Measurements from ENCODE around the gene ZNF470.

- TF ChIP-seq CTCF (IDR thresholded peaks at IDR 0.05 in 2 of 3, conservative IDR thresholded peaks at IDR 0.05 in 1 of 3; ENCODE audit: insufficient read depth in 2 of 3, low read depth in 1 of 3, low read length in 3 of 3) = no peak
- TF ChIP-seq FOS (IDR thresholded peaks at IDR 0.05; ENCODE audit: extremely low read depth, insufficient read length) = no peak
- TF ChIP-seq SIN3A (IDR thresholded peaks at IDR 0.05; ENCODE audit: borderline replicate concordance in 2 of 2, control insufficient read depth in 1 of 2, low read depth in 2 of 2, low read length in 2 of 2) = no peak
- TF ChIP-seq ZZZ3 (IDR thresholded peaks at IDR 0.05) = no peak
- no peak for TF ChIP-seq SMARCE1 (IDR thresholded peaks at IDR 0.05)
Measured at GRCh38 chr19:56596676-56597075, 29.4 kb downstream of the ZNF470 start.

Measured in K562 (cell line).